ENCODE measurements around the gene SOS2. TPM values are rescaled to one million over a fixed set of nuclear protein-coding genes. Genes with fewer than 3 reads are reported as not detected.

Gene SOS2
- total RNA-seq (21.3 and 23.7 TPM in 2 replicates), polyA plus RNA-seq (6.2 and 6.7 TPM in 2 replicates), polyA minus RNA-seq (14.3 and 14.9 TPM in 2 replicates), Bru-seq, nascent RNA (percentile 84 among the genes with signal in this experiment), BruChase-seq, experiment 1, labeled RNA remaining after a 6-hour chase (percentile 77 among the genes with signal in this experiment), BruChase-seq, experiment 2, labeled RNA remaining after a 2-hour chase (percentile 78 among the genes with signal in this experiment)
- 6.8 and 7.8 TPM in 2 replicates for polyA plus RNA-seq (2011; cell fraction: cytosol; rRNA removed)
- 14.1 and 17.0 TPM in 2 replicates for polyA plus RNA-seq (2011; cell fraction: nucleus; rRNA removed)
- 10.2 and 13.5 TPM in 2 replicates for polyA plus RNA-seq (2012)
- 7.2 TPM for polyA minus RNA-seq (2011; cell fraction: cytosol; rRNA and poly(A)+ RNA removed)
- polyA minus RNA-seq (2011; cell fraction: nucleus; rRNA and poly(A)+ RNA removed): 37.4 and 49.6 TPM in 2 replicates
- long read RNA-seq, full-length matches to known transcripts: 3 of 14 reads
- long read RNA-seq, partial matches to known transcripts: 2 of 14 reads
- long read RNA-seq, other reads (novel, unspliced or antisense): 9 of 14 reads

GRCh38 chr14:50231475-50232275 lies at the start of gene SOS2:
Gene SOS2 (minus strand): TSS chr14:50231578. CDS start chr14:50231283, 295 bp downstream.
- Histone ChIP-seq H3K4me3 (replicated peaks in 1 of 3; ENCODE audit: insufficient read depth in 1 of 3, low read depth in 1 of 3, low read length in 3 of 3) (peak within 1 kb of the TSS; percentile 92 to 99 (median 98)), H3K9me1 (replicated peaks; ENCODE audit: control insufficient read depth, extremely low read depth, insufficient read depth, low read length) (no peaks in the 10 kb centered on the region), H3K27me3 (ENCODE audit: control insufficient read depth in 2 of 2, insufficient read depth in 2 of 2, low read length in 2 of 2) (no peaks in the 10 kb centered on the region), H3K4me2 (ENCODE audit: insufficient read depth, low read length) (peak within 1 kb of the TSS; percentile 98), H3K4me1 (ENCODE audit: control insufficient read depth, extremely low read depth, insufficient read depth, low read length) (peaks cover 18% of the 10 kb centered on the region), H2AFZ (ENCODE audit: low read depth, low read length) (peak within 1 kb of the TSS; percentile 99), H3K9me3 (replicated peaks; ENCODE audit: control insufficient read depth, insufficient read depth, low read length) (no peaks in the 10 kb centered on the region), H3K36me3 (ENCODE audit: control insufficient read depth in 2 of 2, extremely low read depth in 1 of 2, insufficient read depth in 2 of 2, low read length in 2 of 2) (no peaks in the 10 kb centered on the region), H3K9ac (replicated peaks; ENCODE audit: extremely low read depth, insufficient read depth, low read length) (peak within 1 kb of the TSS; percentile 91), H3K27ac (ENCODE audit: insufficient read depth, low read depth, low read length) (peak within 1 kb of the TSS; percentile 88), H4K20me1 (replicated peaks; ENCODE audit: control insufficient read depth, extremely low read depth, insufficient read depth, low read length) (peaks cover 9% of the 10 kb centered on the region), H3K79me2 (ENCODE audit: control insufficient read depth, insufficient read depth, low read length) (peaks cover 38% of the 10 kb centered on the region)
- dilution Hi-C loops (cut with MboI; ENCODE audit: extremely low pct_ligation_motif_present, low sequenced_read_pairs): no loop called here
- peak; percentile 68 for FAIRE-seq
- intact Hi-C loops (cut with micrococcal nuclease): loop anchor here (1.0 to 10.0 kb wide), 4 partner anchors 81 to 607 kb away; partner anchors contain the start of genes DMAC2L, L2HGDH, MAP4K5 and MGAT2
- TF ChIP-seq POLR2AphosphoS5 (IDR thresholded peaks at IDR 0.05; ENCODE audit: insufficient read depth, low read depth, low read length) (peak; percentile 82), CTCF (IDR thresholded peaks at IDR 0.05; ENCODE audit: extremely low read depth in 1 of 2, insufficient read depth in 1 of 2, low read depth in 1 of 2, low read length in 2 of 2) (no peak), MYC (IDR thresholded peaks at IDR 0.05; ENCODE audit: low read depth, low read length) (no peak), POLR2A (IDR thresholded peaks at IDR 0.05; ENCODE audit: low read depth, low read length) (peak; percentile 83), GATA2 (IDR thresholded peaks at IDR 0.05; ENCODE audit: insufficient read depth, insufficient read length, low read depth, low read length) (no peak), JUN (IDR thresholded peaks at IDR 0.05; ENCODE audit: borderline replicate concordance, insufficient read depth, insufficient read length, low read depth) (no peak), EZH2 (IDR thresholded peaks at IDR 0.05; ENCODE audit: borderline replicate concordance, low read depth, low read length, severe bottlenecking) (no peak), MAX (IDR thresholded peaks at IDR 0.05; ENCODE audit: insufficient read depth, insufficient read length) (no peak)
- DNase-seq (ENCODE audit: low read depth, low spot score): peak; percentile 91
- no TSS peak for BruUV-seq (replicated peaks)
- POLR2A ChIA-PET: no interaction called here
- CTCF ChIA-PET: interaction anchor here (1.0 kb wide), 1 partner anchor 369 kb away, joined by 3 read pairs; no protein-coding TSS in a partner anchor
